Upper lobe of left lung (tissue), 4 donors: Measurements from ENCODE around the gene PTGFRN.

Experiments used
- CTCF ChIP-seq, 6 experiments: fragments of 450-650 bp in 4 of 6; fragments of 200-600 bp in 2 of 6; sonication (generic) in 2 of 6; IDR thresholded peaks; one replicate each; pipeline ENCODE4 v1.5.1; 2016 to 2019; ENCODE audit warnings: antibody characterized with exemption in 6 of 6
- EP300 ChIP-seq, 4 donors: sonication (generic); formaldehyde crosslinking; IDR thresholded peaks; one replicate each; pipeline ENCODE4 v1.5.1; 2017; ENCODE audit warnings: antibody characterized with exemption in 4 of 4, control low read depth in 2 of 4
- POLR2A ChIP-seq, 4 donors: fragments of 450-650 bp; IDR thresholded peaks; one replicate each; pipeline ENCODE4 v1.5.1; 2016 to 2017; ENCODE audit warnings: antibody characterized with exemption in 4 of 4, mild to moderate bottlenecking in 2 of 4
- POLR2AphosphoS5 ChIP-seq, 2 donors: sonication (generic); formaldehyde crosslinking; IDR thresholded peaks; one replicate each; pipeline ENCODE4 v1.5.1; 2017; ENCODE audit warnings: antibody characterized with exemption in 2 of 2

DNA sequence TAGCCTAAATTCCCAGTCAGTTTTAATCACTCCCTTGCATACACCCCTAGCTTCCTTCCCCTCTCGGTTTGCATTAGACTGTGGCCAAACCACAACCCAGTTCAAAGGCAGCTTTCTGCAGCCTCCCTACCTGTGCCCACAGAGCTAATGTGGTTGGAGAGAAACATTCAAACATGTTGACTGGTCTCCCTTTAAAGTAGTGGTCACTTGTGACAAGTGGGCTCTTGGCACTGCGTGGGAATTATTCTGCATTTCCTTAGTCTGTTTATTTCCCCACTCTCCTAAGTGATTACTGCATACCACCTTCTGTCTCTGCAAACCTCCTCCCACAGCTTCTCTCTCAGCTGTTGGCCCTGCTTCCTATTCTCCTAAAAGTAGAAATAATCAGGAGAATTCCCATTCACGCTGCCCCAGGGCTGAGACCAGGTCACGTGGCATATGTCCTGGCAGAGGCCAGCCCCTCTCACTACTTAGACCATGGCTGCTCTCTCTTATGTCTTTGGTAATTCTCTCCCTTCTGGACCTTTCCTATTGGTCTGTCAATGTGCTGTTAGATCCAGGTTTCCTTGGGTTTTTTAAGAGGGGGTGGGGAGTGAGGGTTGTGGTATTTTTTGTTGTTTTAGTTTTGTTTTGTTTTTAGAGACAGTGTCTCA lies 53.4 kb downstream of the PTGFRN start:
- TF ChIP-seq CTCF (IDR thresholded peaks at IDR 0.05) (no peak), POLR2A (IDR thresholded peaks at IDR 0.05) (no peak), EP300 (IDR thresholded peaks at IDR 0.05) (no peak), POLR2AphosphoS5 (IDR thresholded peaks at IDR 0.05) (no peak)
